ENCODE results near the gene TMPRSS15.

TMPRSS15 gene

GRCh38 chr21:18251065-18251464 lies 152.5 kb downstream of the TMPRSS15 start:
- H3K4me3 ChIP-seq (ENCODE audit: low read depth, low read length) = no peak overlapping the region
- no peak for TF ChIP-seq CTCF (IDR thresholded peaks at IDR 0.05; ENCODE audit: low read depth, low read length)

- TF ChIP-seq CTCF (IDR thresholded peaks at IDR 0.05; ENCODE audit: low read depth, low read length) = no peak
- H3K4me3 ChIP-seq (ENCODE audit: low read depth, low read length) = no peak overlapping the region
Measured at GRCh38 chr21:18249672-18250071, 153.9 kb downstream of the TMPRSS15 start.

GRCh38 chr21:18248171-18248570 lies 155.4 kb downstream of the TMPRSS15 start:
- no peak overlapping the region for H3K4me3 ChIP-seq (ENCODE audit: low read depth, low read length)
- TF ChIP-seq CTCF (IDR thresholded peaks at IDR 0.05; ENCODE audit: low read depth, low read length) = no peak

GRCh38 chr21:18245464-18245967 lies 158.1 kb downstream of the TMPRSS15 start:
- H3K4me3 ChIP-seq (ENCODE audit: low read depth, low read length) = no peak overlapping the region
- no peak for TF ChIP-seq CTCF (IDR thresholded peaks at IDR 0.05; ENCODE audit: low read depth, low read length)

- no peak for TF ChIP-seq CTCF (IDR thresholded peaks at IDR 0.05; ENCODE audit: low read depth, low read length)
- no peak within 1 kb of the TSS for H3K4me3 ChIP-seq (ENCODE audit: low read depth, low read length)
Measured at GRCh38 chr21:18244671-18245463, 158.7 kb downstream of the TMPRSS15 start, which contains the start of gene CHODL. Gene CHODL, plus strand, starts transcription at chr21:18244833. Its CDS starts 391 bp downstream, at chr21:18245224.

- no peak overlapping the region for H3K4me3 ChIP-seq (ENCODE audit: low read depth, low read length)
- no peak for TF ChIP-seq CTCF (IDR thresholded peaks at IDR 0.05; ENCODE audit: low read depth, low read length)
Measured at GRCh38 chr21:18235545-18235944, 168.0 kb downstream of the TMPRSS15 start.

- TF ChIP-seq CTCF (IDR thresholded peaks at IDR 0.05; ENCODE audit: low read depth, low read length) = no peak
- no peak overlapping the region for H3K4me3 ChIP-seq (ENCODE audit: low read depth, low read length)
Measured at GRCh38 chr21:18228060-18228739, 175.4 kb downstream of the TMPRSS15 start.

All from WI38 (cell line).